Activated naive CD8-positive, alpha-beta T cell treated with anti-CD3 and anti-CD28 coated beads, Interleukin-2, amount 50 U/mL, for 24 hours (primary cell): ENCODE results near the gene GPR158.
"Not testable (repeated sequence)": the region's sequence is repeated elsewhere in the genome, so short reads cannot be mapped to it uniquely, and the experiment has no call there.

ENCODE experiments used
- ATAC-seq: fragments of 150-1000 bp; cut with Tn5 transposase; one replicate; pipeline ENCODE4 v1.10.0; 2021
- DNase-seq: peaks from one replicate; pipeline ENCODE4 v3.0.0; 2021
- H3K27ac Mint-ChIP-seq: one replicate; pipeline ENCODE4 v1.8.0; 2021; ENCODE audit warnings: mild to moderate bottlenecking, mixed read lengths
- H3K27me3 Mint-ChIP-seq: one replicate; pipeline ENCODE4 v1.8.0; 2021; ENCODE audit warnings: mixed read lengths
- H3K36me3 Mint-ChIP-seq: one replicate; pipeline ENCODE4 v1.8.0; 2021; ENCODE audit warnings: low read depth, mixed read lengths
- H3K4me1 Mint-ChIP-seq: one replicate; pipeline ENCODE4 v1.8.0; 2021; ENCODE audit warnings: mixed read lengths
- H3K4me3 Mint-ChIP-seq: one replicate; pipeline ENCODE4 v1.8.0; 2021; ENCODE audit warnings: mild to moderate bottlenecking, moderate library complexity, mixed read lengths
- H3K9me3 Mint-ChIP-seq: one replicate; pipeline ENCODE4 v1.8.0; 2021; ENCODE audit warnings: mixed read lengths

Gene GPR158

DNA sequence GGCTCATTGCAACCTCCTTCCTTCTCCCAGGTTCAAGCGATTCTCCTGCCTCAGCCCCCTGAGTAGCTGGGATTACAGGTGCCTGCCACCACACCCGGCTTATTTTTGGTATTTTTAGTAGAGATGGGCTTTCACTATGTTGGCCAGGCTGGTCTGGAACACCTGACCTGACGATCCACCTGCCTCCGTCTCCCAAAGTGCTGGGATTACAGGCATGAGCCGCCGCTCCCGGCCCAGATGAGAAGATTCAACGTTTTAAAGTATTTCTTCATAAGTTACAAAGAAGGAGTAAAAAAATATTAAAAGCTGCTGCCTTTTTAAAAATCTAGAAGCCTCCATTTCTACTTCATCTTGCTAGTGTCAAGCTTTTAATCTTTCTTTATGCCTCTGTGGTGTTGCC, 208.1 kb downstream of the GPR158 start:
- not testable (repeated sequence) for H3K27ac Mint-ChIP-seq, H3K4me3 Mint-ChIP-seq, H3K9me3 Mint-ChIP-seq

DNA sequence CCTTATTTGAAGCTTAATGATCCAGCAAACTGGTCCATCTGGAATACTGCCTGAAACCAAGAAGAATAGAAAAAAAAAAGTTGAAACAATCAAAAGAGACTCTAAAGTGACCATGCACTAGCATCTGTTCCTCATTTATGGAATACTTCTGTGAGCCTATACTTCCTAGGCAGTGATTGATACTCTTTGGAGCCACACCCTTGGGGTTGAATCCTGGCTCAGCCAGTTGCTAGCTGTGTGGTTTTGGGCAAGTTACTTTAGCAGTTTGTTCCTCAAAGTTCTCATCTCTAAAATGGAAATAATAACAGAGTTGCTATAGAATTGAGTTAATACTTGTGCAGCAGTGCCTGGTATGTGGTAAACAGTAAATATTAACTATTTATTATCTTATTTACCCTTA, 208.9 kb downstream of the GPR158 start:
- Mint-ChIP-seq H3K4me3 (no peak overlapping the region), H3K27ac (no peak overlapping the region), H3K27me3 (no peaks in the 10 kb centered on the region), H3K4me1 (no peaks in the 10 kb centered on the region), H3K9me3 (peaks cover 11% of the 10 kb centered on the region), H3K36me3 (no peaks in the 10 kb centered on the region)
- ATAC-seq (no peak), DNase-seq (no peak)

More for the DNA sequence above, 208.1 kb downstream of the GPR158 start:
- not testable (repeated sequence) for ATAC-seq, DNase-seq, H3K36me3 Mint-ChIP-seq, H3K27me3 Mint-ChIP-seq, H3K4me1 Mint-ChIP-seq

DNA sequence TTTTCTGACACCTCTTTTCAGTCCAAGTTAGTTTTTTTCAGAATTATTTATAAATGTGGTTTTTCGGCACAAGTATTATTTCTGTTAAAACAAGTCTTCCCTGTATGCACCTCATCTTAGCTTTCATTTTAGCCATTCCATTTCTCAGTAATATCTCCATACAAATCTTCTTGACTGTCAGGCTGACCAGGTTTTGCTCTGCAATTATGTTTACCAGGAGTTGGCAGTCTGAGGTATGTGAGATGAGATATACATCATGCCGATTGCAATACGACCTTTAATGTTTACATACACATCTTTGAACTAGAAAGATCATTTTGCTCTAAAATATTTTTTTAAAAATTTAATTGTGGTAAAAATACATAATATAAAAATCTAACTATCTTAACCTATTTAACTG, 209.8 kb downstream of the GPR158 start:
- Mint-ChIP-seq H3K4me3 (no peak overlapping the region), H3K4me1 (no peaks in the 10 kb centered on the region)

DNA sequence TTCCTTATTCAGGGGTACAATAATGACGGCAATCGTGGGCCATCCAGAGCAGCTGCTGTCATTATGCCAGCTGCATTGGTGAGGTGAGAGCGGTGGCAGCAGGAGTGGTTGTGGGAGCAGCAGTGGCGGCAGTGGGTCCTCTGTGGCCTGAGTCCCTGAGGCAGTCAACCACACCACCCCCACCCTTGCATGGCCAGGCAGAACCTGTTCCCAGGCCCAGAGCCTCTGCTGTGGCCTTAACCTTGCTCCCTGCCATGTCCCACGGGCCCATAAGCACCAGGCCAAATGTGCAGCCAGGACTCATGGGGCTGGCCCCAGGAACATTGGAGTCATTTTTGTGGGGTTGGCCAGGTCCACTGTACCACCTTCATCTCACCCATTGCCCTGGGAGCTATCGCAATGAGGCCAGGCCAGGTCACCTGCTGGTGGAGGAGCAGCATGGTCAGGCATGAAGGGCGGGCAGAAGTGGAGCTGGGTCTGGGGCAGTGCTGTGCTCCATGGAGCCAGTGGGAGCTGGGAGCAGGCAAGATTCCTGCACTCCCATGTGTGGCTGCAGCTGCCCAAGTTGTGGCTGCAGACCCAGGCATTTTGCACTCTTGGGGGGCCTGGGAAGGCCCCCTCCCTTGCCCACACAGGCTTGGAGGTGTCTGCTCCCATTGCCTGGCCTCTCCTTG, 213.5 kb downstream of the GPR158 start:
- Mint-ChIP-seq H3K36me3 (no peaks in the 10 kb centered on the region), H3K27me3 (no peaks in the 10 kb centered on the region), H3K27ac (no peak overlapping the region), H3K9me3 (peaks cover 22% of the 10 kb centered on the region), H3K4me3 (no peak overlapping the region), H3K4me1 (no peaks in the 10 kb centered on the region)
- ATAC-seq (no peak), DNase-seq (no peak)

More for the DNA sequence above, 209.8 kb downstream of the GPR158 start:
- Mint-ChIP-seq H3K9me3 (peaks cover 11% of the 10 kb centered on the region), H3K27me3 (no peaks in the 10 kb centered on the region), H3K27ac (no peak overlapping the region), H3K36me3 (no peaks in the 10 kb centered on the region)
- ATAC-seq: no peak
- DNase-seq: no peak

DNA sequence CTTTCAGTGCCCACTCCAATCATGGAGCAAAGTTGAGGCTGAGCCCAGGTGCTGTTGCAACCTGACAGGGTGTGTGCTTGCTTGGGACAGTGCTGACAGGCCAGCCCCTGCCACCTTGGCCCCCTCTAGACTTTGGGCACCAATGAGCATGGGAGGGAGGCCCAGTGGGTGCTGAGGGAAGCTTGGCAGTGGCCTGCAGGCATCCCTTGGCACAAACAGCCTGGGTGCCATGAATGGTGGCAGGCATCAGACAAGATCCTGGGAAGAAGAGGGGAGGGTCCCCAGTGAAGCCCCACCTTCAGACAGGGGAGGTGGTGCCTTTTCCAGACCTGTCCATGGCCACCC, 214.0 kb downstream of the GPR158 start:
- no peak for DNase-seq
- ATAC-seq: no peak
- Mint-ChIP-seq H3K4me3 (no peak overlapping the region), H3K9me3 (peaks cover 27% of the 10 kb centered on the region), H3K4me1 (no peaks in the 10 kb centered on the region), H3K27ac (no peak overlapping the region), H3K27me3 (no peaks in the 10 kb centered on the region), H3K36me3 (no peaks in the 10 kb centered on the region)

DNA sequence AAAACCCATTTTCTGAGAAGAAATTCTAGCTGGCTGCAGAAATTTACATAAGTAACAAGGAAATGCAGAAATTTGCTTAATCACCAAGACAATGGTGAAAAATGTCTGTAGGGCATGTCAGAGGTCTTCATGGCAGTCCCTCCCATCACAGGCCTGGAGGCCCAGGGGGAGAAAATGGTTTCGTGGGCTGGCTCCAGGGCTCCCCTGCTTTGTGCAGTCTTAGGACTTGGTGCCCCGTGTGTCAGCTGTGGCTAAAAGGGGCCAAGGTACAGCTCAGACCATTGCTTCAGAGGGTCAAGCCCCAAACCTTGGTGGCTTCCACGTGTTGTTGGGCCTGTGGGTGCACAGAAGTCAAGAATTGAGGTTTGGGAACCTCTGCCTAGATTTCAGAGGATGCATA, 215.9 kb downstream of the GPR158 start:
- Mint-ChIP-seq H3K9me3 (peaks cover 27% of the 10 kb centered on the region), H3K27ac (no peak overlapping the region), H3K27me3 (no peaks in the 10 kb centered on the region), H3K4me3 (no peak overlapping the region), H3K4me1 (no peaks in the 10 kb centered on the region), H3K36me3 (no peaks in the 10 kb centered on the region)
- no peak for ATAC-seq
- DNase-seq: no peak

DNA sequence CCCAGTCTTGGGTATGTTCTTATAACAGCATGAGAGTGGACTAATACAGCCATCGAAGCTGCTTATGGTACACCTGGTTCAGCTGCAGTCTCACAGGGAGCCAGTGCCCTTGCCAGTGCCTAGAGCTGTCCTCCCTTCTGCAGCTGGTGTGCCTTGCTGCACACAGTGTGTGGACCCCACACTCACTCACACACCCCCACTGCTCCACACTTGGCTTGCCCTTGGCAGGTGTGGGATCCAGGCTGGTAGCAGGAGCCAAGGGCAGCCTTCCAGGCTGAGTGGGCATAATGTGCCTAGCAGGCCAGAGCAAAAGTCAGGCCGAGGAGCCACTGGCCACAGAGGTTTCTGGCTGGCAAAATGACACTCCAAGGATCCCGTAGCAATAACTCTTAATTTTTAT, 217.3 kb downstream of the GPR158 start:
- no peak for DNase-seq
- H3K9me3 Mint-ChIP-seq: peaks cover 27% of the 10 kb centered on the region
- H3K36me3 Mint-ChIP-seq: no peaks in the 10 kb centered on the region
- ATAC-seq: no peak
- H3K4me3 Mint-ChIP-seq: no peak overlapping the region
- H3K4me1 Mint-ChIP-seq: no peaks in the 10 kb centered on the region
- no peaks in the 10 kb centered on the region for H3K27me3 Mint-ChIP-seq
- H3K27ac Mint-ChIP-seq: no peak overlapping the region

DNA sequence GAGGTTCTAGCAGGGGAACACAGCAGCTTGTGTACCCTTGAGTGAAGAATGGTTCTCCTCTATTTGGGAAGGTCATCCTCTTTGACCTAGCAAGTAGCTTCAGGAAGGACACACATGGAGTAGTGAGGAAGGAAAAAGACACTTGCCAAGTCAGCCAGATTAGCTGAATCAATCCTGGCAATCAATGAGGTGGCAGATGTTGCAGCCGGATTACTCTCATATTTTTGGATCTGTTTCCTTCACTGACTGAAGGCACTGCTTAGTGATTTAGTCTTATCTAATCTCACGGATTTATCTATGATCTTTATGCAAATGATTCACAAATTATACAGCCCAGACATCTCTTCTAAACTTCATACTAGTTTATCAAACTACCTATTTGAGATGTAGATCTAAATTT, 218.8 kb downstream of the GPR158 start:
- ATAC-seq: no peak
- no peak overlapping the region for H3K27ac Mint-ChIP-seq
- no peaks in the 10 kb centered on the region for H3K4me1 Mint-ChIP-seq
- H3K9me3 Mint-ChIP-seq: peaks cover 24% of the 10 kb centered on the region
- H3K4me3 Mint-ChIP-seq: no peak overlapping the region
- H3K27me3 Mint-ChIP-seq: no peaks in the 10 kb centered on the region
- H3K36me3 Mint-ChIP-seq: no peaks in the 10 kb centered on the region
- no peak for DNase-seq

DNA sequence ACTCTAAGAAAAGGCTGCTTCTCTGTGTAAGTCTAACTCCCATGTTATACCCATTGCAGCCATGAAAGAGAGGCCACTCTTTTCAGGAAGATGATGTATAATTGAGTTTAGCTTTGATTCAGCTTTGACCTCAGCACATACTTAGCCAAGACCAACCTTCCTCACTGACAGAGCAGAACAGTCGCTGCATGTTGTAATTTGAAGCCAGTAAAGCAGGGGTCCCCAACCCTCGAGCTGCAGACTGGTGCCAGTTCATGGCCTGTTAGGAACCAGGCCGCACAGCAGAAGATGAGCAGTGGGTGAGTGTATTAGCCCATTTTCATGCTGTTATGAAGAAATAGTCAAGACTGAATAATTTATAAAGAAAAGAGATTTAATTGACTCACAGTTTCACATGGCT, 223.9 kb downstream of the GPR158 start:
- Mint-ChIP-seq H3K4me3 (no peak overlapping the region), H3K27ac (no peak overlapping the region), H3K9me3 (peaks cover under 1% of the 10 kb centered on the region), H3K4me1 (no peaks in the 10 kb centered on the region), H3K27me3 (no peaks in the 10 kb centered on the region), H3K36me3 (no peaks in the 10 kb centered on the region)
- no peak for ATAC-seq
- DNase-seq: no peak

DNA sequence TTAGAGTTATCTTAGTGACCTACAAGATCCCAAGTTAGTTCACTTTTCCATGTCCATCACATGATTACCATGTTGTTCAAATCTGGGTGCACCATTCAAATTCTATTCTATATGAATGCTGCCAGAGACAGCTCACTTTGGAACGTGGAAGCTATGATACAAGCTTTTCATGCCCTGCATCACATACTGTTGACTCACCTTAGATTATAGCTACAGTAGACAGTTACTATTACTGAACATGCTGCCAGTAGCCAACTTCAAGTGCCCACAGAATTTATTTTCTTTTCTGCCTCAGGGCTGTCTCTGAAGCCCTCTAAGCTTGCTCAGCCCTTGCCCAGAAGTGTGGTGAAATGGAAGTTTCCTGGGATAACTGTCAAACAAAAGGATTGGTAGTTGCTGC, 231.1 kb downstream of the GPR158 start:
- H3K36me3 Mint-ChIP-seq: no peaks in the 10 kb centered on the region
- no peaks in the 10 kb centered on the region for H3K4me1 Mint-ChIP-seq
- peaks cover 3% of the 10 kb centered on the region for H3K9me3 Mint-ChIP-seq
- no peak overlapping the region for H3K27ac Mint-ChIP-seq
- no peaks in the 10 kb centered on the region for H3K27me3 Mint-ChIP-seq
- DNase-seq (no peak), ATAC-seq (no peak)
- H3K4me3 Mint-ChIP-seq: no peak overlapping the region

DNA sequence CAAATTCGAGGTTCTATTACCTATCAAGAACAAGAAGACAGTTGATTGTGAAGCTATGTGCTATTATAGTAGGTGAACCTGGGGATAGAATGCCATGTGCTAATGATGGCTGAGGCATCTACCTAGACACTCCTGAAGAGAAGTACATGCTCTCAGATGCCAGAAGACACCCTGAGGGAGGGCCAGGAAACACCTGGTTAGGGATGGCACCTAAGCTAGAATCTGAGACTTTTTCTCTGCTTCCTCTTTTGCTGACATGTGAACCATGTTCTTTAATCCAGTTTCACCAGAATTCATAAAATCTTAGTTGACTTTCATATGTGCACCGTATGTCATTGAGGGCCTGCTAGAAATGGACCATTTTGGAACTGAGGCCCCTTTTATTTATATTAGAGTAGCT, 242.8 kb downstream of the GPR158 start:
- no peak for DNase-seq
- Mint-ChIP-seq H3K27me3 (no peaks in the 10 kb centered on the region), H3K36me3 (no peaks in the 10 kb centered on the region), H3K4me1 (no peaks in the 10 kb centered on the region), H3K27ac (no peak overlapping the region), H3K4me3 (no peak overlapping the region), H3K9me3 (no peaks in the 10 kb centered on the region)
- ATAC-seq: no peak

DNA sequence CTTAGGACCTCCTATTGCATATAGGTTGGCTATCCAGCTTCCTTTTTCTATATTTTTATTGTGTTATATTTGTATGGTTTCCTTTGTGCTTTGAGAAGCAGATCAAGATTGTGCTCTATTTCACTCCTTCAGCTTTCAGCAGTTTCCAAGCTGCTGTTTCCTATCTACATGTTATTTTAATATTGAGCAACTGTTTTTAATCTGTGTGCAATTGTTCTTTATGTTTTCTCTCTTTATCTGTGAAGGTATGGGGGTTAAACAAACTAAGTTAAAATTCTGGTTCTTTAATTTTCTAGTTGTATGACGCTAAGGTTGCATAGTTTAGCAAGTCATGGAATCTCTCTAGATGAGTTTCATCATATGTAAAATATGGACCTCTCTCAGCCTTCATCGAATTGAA, 251.0 kb downstream of the GPR158 start:
- Mint-ChIP-seq H3K9me3 (peaks cover 7% of the 10 kb centered on the region), H3K4me1 (no peaks in the 10 kb centered on the region), H3K27me3 (no peaks in the 10 kb centered on the region), H3K27ac (no peak overlapping the region), H3K36me3 (no peaks in the 10 kb centered on the region), H3K4me3 (no peak overlapping the region)
- ATAC-seq (no peak), DNase-seq (no peak)

DNA sequence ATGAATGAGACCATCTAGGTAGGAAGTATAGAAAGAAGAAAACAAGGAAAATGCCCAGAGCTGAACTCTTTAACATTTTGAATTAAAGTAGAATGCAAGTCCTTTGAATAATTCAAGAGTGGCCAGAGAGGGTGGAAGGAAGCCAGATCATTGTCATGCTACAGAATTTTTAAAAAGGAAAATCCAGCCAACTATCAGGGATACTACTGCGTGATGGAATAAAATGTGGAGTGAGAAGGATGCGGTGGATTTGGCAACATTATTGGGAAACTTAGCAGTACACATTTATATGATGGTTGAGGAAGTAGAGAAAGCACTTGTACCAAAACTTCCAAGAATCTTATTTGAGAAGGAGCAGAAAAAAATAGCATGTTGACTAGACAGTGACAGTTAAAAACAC, 261.6 kb downstream of the GPR158 start:
- H3K36me3 Mint-ChIP-seq: no peaks in the 10 kb centered on the region
- H3K4me1 Mint-ChIP-seq: no peaks in the 10 kb centered on the region
- H3K4me3 Mint-ChIP-seq: no peak overlapping the region
- DNase-seq (no peak), ATAC-seq (no peak)
- H3K27ac Mint-ChIP-seq: no peak overlapping the region
- peaks cover 5% of the 10 kb centered on the region for H3K9me3 Mint-ChIP-seq
- no peaks in the 10 kb centered on the region for H3K27me3 Mint-ChIP-seq

DNA sequence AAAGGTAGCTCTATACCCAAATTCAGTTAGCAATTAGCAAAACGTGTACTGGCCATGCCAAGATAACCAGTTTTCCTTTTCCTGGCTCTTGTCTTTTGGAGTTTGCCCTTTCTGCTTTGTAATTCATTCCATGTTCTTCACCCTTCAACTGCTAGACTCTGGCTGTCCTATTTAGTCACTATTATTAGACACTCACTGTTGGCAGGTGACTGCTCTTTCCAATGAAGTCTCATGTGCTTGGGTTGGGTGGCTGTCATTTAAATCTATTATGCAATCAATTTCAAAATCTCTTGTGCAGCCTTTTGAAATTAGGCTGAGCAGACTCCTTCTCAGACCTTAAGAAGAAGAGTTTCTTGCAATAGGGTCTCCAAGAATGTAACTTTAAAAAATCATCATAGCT, 266.5 kb downstream of the GPR158 start:
- H3K27me3 Mint-ChIP-seq: no peaks in the 10 kb centered on the region
- no peak overlapping the region for H3K4me3 Mint-ChIP-seq
- peaks cover 5% of the 10 kb centered on the region for H3K9me3 Mint-ChIP-seq
- H3K27ac Mint-ChIP-seq: no peak overlapping the region
- H3K4me1 Mint-ChIP-seq: no peaks in the 10 kb centered on the region
- H3K36me3 Mint-ChIP-seq: no peaks in the 10 kb centered on the region
- ATAC-seq: no peak
- no peak for DNase-seq

DNA sequence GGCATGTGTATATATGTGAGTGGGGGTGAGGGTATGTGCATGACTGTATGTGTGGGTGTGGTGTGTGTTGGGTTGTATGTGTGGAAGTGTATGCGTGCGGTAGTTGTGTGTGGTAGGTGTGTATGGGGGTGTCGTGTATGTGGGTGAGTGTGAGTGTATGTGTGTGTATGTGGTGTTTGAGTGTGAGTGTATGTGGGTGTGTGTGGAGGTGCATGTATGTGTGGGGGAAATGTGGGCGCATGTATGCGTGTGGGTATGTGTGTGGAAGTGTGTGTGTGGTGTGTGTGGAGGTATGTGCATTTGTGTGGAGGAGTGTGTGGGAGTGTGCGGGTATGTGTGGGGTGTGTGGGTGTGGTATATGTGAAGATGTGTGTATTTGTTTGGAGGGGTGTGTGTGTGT, 269.5 kb downstream of the GPR158 start:
- ATAC-seq: no peak
- no peak for DNase-seq
- Mint-ChIP-seq H3K36me3 (no peaks in the 10 kb centered on the region), H3K27ac (no peak overlapping the region), H3K9me3 (peaks cover 1% of the 10 kb centered on the region), H3K4me1 (no peaks in the 10 kb centered on the region), H3K4me3 (no peak overlapping the region), H3K27me3 (no peaks in the 10 kb centered on the region)

DNA sequence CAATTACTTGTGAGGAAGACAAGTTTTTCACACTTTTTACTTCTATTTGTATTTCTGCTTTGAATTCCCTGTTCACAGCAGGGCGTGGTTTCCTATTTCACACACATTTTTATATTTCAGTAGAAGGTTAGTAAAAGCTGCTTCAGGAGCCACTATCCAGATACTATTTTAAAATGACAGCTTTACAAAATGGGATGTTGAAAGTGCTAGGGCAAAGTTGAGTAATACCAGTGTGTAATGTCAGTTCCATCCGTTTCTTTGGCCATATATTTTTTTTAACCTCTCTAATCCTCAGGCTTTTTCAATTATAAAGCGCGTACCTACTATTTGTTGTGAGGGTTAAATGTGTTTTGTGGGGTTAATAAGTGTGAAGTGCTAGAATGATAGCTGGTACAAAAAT, 276.6 kb downstream of the GPR158 start:
- ATAC-seq (no peak), DNase-seq (no peak)
- Mint-ChIP-seq H3K9me3 (peaks cover 17% of the 10 kb centered on the region), H3K27me3 (no peaks in the 10 kb centered on the region), H3K27ac (no peak overlapping the region), H3K4me3 (no peak overlapping the region), H3K4me1 (no peaks in the 10 kb centered on the region), H3K36me3 (no peaks in the 10 kb centered on the region)
